SK-N-MC (cell line): ENCODE data around the gene LMF1.

Experiments
- EZH2 ChIP-seq: fragments of 200-600 bp; sonication (generic); IDR thresholded peaks from one replicate; pipeline ENCODE4 v1.6.1; 2017; ENCODE audit warnings: antibody characterized with exemption
- POLR2AphosphoS5 ChIP-seq: IDR thresholded peaks from 2 replicates; pipeline ENCODE4 v1.6.1; 2012; ENCODE audit warnings: mild to moderate bottlenecking, low read depth, low read length, borderline replicate concordance

- TF ChIP-seq POLR2AphosphoS5 (no peak), EZH2 (no peak)
Observed at GRCh38 chr16:935684-936083, 35.1 kb downstream of the LMF1 start.
